Mammary epithelial cell (primary cell): ENCODE measurements around the gene WARS2.

Source experiments
- CTCF ChIP-seq, 2 donors: IDR thresholded peaks in 1 of 2; conservative IDR thresholded peaks in 1 of 2; 2 replicates each; pipeline ENCODE4 v1.5.1; 2011 to 2012; ENCODE audit warnings: inconsistent platforms in 2 of 2, low read length in 2 of 2, mild to moderate bottlenecking in 2 of 2, control low read depth in 1 of 2, low read depth in 1 of 2; ENCODE audit not compliant: insufficient read depth in 1 of 2; ENCODE audit errors: extremely low read depth in 1 of 2
- EZH2 ChIP-seq: IDR thresholded peaks from 2 replicates; pipeline ENCODE4 v1.6.1; 2012; ENCODE audit warnings: low read length, inconsistent platforms, borderline replicate concordance

- TF ChIP-seq CTCF (conservative IDR thresholded peaks at IDR 0.05 in 1 of 2, IDR thresholded peaks at IDR 0.05 in 1 of 2; ENCODE audit: extremely low read depth in 1 of 2, insufficient read depth in 1 of 2, low read depth in 1 of 2, low read length in 2 of 2), result no peak
- TF ChIP-seq EZH2, result no peak
Measured at GRCh38 chr1:119004129-119004527, 136.3 kb downstream of the WARS2 start.
